K562 (cell line): ENCODE data around the gene LTBR. TPM values are rescaled to one million over a fixed set of nuclear protein-coding genes. Genes with fewer than 3 reads are reported as not detected.
A peak's percentile ranks its signal among the peaks of the same experiment; 100 is the strongest.

Source experiments
- ATF7 ChIP-seq: fragments of 450-650 bp; IDR thresholded peaks from 2 replicates; pipeline ENCODE4 v1.7.1; 2014; ENCODE audit warnings: mild to moderate bottlenecking, moderate library complexity
- CCNT2 ChIP-seq: IDR thresholded peaks from 2 replicates; pipeline ENCODE4 v1.6.1; 2011; ENCODE audit warnings: borderline replicate concordance, low read depth, mild to moderate bottlenecking, moderate library complexity, mixed read lengths, low read length; ENCODE audit not compliant: insufficient read length; ENCODE audit errors: extremely low read depth
- CREM ChIP-seq: IDR thresholded peaks from 2 replicates; pipeline ENCODE4 v1.6.1; 2014; ENCODE audit warnings: antibody characterized with exemption, low read depth
- CTCF ChIP-seq, 3 experiments: IDR thresholded peaks in 2 of 3; conservative IDR thresholded peaks in 1 of 3; 2 replicates each; pipeline ENCODE4 v1.5.1; 2011 to 2012; ENCODE audit warnings: low read length in 3 of 3, mild to moderate bottlenecking in 3 of 3, control low read depth in 2 of 3, improper control_type of control experiment in 1 of 3, inconsistent platforms in 1 of 3, low read depth in 1 of 3, mixed read lengths in 1 of 3, moderate library complexity in 1 of 3; ENCODE audit not compliant: insufficient read depth in 2 of 3
- FOXA3 ChIP-seq, 2 experiments: fragments of 450-650 bp in 1 of 2; sonication (generic) in 1 of 2; formaldehyde crosslinking; IDR thresholded peaks in 1 of 2; conservative IDR thresholded peaks in 1 of 2; 2 replicates each; pipeline versions ENCODE4 v1.4.0 to v1.8.0; 2020 to 2022; ENCODE audit warnings: mild to moderate bottlenecking in 2 of 2, missing genetic modification reagents in 1 of 2
- LEF1 ChIP-seq: fragments of 450-650 bp; IDR thresholded peaks from 2 replicates; pipeline ENCODE4 v1.6.1; 2016; ENCODE audit warnings: mild to moderate bottlenecking
- MAZ ChIP-seq, 2 experiments: fragments of 450-650 bp in 1 of 2; sonication (generic) in 1 of 2; formaldehyde crosslinking; IDR thresholded peaks in 1 of 2; conservative IDR thresholded peaks in 1 of 2; 2 replicates each; pipeline versions ENCODE4 v1.4.0 to v1.5.0; 2020; ENCODE audit warnings: mild to moderate bottlenecking in 1 of 2, missing genetic modification reagents in 1 of 2
- POLR2A ChIP-seq: fragments of 450-650 bp; conservative IDR thresholded peaks from 2 replicates; pipeline ENCODE4 v1.6.1; 2016
- REST ChIP-seq, 2 experiments: fragments of 450-650 bp; formaldehyde crosslinking in 1 of 2; IDR thresholded peaks; 2 replicates each; pipeline versions ENCODE4 v1.4.0 to v1.6.1; 2014 to 2020; ENCODE audit warnings: mild to moderate bottlenecking in 2 of 2, borderline replicate concordance in 1 of 2, low read depth in 1 of 2
- SMARCA4 ChIP-seq: fragments of 450-650 bp; IDR thresholded peaks from 2 replicates; pipeline ENCODE4 v1.6.1; 2016
- SUPT5H ChIP-seq: fragments of 450-650 bp; IDR thresholded peaks from 2 replicates; pipeline ENCODE4 v1.6.1; 2016
- TGIF2 ChIP-seq: sonication (generic); formaldehyde crosslinking; IDR thresholded peaks from 2 replicates; pipeline ENCODE4 v1.8.1; 2022; ENCODE audit warnings: mild to moderate bottlenecking, missing genetic modification reagents, moderate library complexity
- ZBTB33 ChIP-seq: sonication (generic); formaldehyde crosslinking; IDR thresholded peaks from 2 replicates; pipeline ENCODE4 v1.8.1; 2023; ENCODE audit warnings: mild to moderate bottlenecking, missing genetic modification reagents
- ZBTB7A ChIP-seq: IDR thresholded peaks from 2 replicates; pipeline ENCODE4 v1.6.1; 2011; ENCODE audit warnings: low read depth, mild to moderate bottlenecking, low read length, moderate library complexity, borderline replicate concordance; ENCODE audit not compliant: control insufficient read depth
- ZEB2 ChIP-seq: fragments of 450-650 bp; IDR thresholded peaks from 2 replicates; pipeline ENCODE4 v1.6.1; 2016
- polyA plus RNA-seq, 8 experiments: library from polyadenylated mRNA; depleted of rRNA in 4 of 8; stranded (reverse) in 5 of 8; unstranded in 3 of 8; fragments of >200 nt; fragmentation: Nextera tagmentation in 2 of 8; fragmentation: Illumina TruSeq in 1 of 8; extraction: Ambion mirVana in 2 of 8; extraction: Trizol in 1 of 8; gene quantifications; 2 replicates each; pipeline versions ENCODE4 v1.2.1 to v1.2.3, GENCODE V29; 2011 to 2014; ENCODE audit warnings: inconsistent platforms in 1 of 8, missing spikeins in 1 of 8
- total RNA-seq, 7 experiments: library from RNA; depleted of rRNA in 6 of 7; stranded (reverse); fragments of >200 nt in 6 of 7; fragmentation: Illumina TruSeq in 2 of 7; extraction: Trizol in 2 of 7; gene quantifications; 2 replicates each; pipeline versions ENCODE4 v1.2.1 to v1.2.3, GENCODE V29; 2011 to 2021; ENCODE audit warnings: low replicate concordance in 1 of 7

LTBR gene
- total and polyA plus RNA-seq, 9 of the 15 experiments (the other 6 are each of a cell fraction or from before 2014, with no cell fraction given), result 0.96 to 69.0 (median 35.3) TPM

- peak; percentile 96 for TF ChIP-seq ZBTB33 (CRISPR knock-in tag)
- TF ChIP-seq CTCF (IDR thresholded peaks at IDR 0.05 in 2 of 3, conservative IDR thresholded peaks at IDR 0.05 in 1 of 3; ENCODE audit: insufficient read depth in 2 of 3, low read depth in 1 of 3, low read length in 3 of 3), result peak in 2 of 3 experiments; percentile 26 to 29; a peak in 2 of 6 replicates
- peak; percentile 34; the same call in 1 of the 2 replicates for TF ChIP-seq LEF1
- 0 out of 2 replicates have a peak, but pooled peaks have one; percentile 9 for TF ChIP-seq CREM
- TF ChIP-seq FOXA3 (CRISPR knock-in tag; conservative IDR thresholded peaks at IDR 0.05 in 1 of 2, IDR thresholded peaks at IDR 0.05 in 1 of 2), result peak in 1 of 2 experiments; percentile 82; a peak in 2 of 4 replicates
- 0 out of 2 replicates have a peak, but pooled peaks have one; percentile 39 for TF ChIP-seq SUPT5H
- peak; percentile 30; the same call in 1 of the 2 replicates for TF ChIP-seq ATF7
- TF ChIP-seq REST (IDR thresholded peaks at IDR 0.05; ENCODE audit: borderline replicate concordance), result 0 out of 2 replicates have a peak, but pooled peaks have one; percentile 28
- no peak for TF ChIP-seq REST (CRISPR knock-in tag; IDR thresholded peaks at IDR 0.05; ENCODE audit: low read depth)
- no peak for TF ChIP-seq CCNT2
- no peak for TF ChIP-seq TGIF2 (CRISPR knock-in tag)
- TF ChIP-seq POLR2A, result peak; percentile 65
- TF ChIP-seq ZEB2, result peak; percentile 52; the same call in 1 of the 2 replicates
- TF ChIP-seq MAZ (CRISPR knock-in tag; conservative IDR thresholded peaks at IDR 0.05 in 1 of 2, IDR thresholded peaks at IDR 0.05 in 1 of 2), result no peak
- 0 out of 2 replicates have a peak, but pooled peaks have one; percentile 17 for TF ChIP-seq ZBTB7A
- TF ChIP-seq SMARCA4, result peak; percentile 36
These were observed 12.8 kb upstream of the LTBR start (continued) for GRCh38 chr12:6370994-6371754.
